Middle frontal gyrus (tissue), 1 donor: ENCODE results near the gene CMTM5.
"Not testable (repeated sequence)": the region's sequence is repeated elsewhere in the genome, so short reads cannot be mapped to it uniquely, and the experiment has no call there.

Experiments used
- DNase-seq: peaks from one replicate; pipeline ENCODE4 v3.0.0-alpha.2; 2015; ENCODE audit warnings: low spot score; ENCODE audit errors: extremely low spot score

The CMTM5 gene

DNA sequence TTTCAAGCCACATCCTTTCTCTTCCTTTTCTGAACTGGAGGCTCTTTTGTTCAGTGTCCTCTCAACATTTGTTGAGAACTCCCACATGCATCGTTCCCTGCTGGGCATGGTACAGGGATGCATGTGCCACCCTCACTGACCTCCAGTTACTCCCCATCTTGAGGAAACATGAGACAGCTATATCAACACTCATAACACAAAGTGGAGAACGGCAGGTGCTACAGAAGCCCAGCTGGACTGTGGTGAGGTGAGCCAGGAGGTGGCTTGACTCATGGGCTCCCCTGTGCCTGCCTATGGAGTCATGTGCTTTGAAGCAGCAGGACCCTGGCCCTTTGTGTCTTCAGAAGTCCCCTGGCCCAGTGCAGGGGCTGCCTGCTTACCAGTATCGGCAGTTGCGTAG is 21.5 kb downstream of the CMTM5 start:
- DNase-seq = no peak

DNA sequence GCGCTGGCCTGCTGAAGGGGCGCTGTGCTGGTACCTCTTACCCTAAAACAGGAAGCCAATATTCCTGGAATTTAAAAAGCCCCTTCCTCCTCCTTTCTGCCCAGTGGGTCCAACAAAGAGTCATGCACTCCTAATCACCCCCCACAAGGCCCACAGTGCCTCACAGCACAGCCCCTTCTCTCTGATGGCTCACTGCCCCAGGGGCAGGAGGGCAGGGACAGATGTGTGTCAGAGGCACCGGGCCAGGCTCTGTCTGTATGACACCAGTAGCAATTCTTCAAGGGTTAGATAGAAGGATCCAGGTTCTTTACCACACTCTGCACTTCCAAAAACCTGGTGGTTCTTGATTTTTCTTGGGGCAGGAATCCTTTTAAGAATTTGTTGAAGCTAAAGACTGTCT is 22.3 kb downstream of the CMTM5 start:
- DNase-seq = no peak

DNA sequence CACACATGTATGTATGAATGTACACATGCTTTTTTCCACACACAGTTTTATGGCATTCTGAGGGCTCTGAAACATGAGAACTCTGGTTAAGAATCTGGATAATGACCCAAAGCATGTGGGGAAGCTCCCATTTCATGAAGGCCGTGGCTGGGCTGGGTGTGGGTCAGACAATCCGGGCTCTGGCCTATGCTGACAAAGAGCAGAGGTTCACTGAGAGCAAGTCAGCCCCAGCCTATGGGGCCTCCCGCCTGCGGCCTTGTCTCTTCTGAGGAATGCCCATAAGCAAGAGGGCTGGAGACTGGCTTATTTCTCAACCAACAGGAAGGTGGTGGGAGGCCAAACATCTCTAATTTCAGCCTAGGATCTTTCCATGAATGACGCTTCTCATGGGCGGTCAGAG is 22.7 kb downstream of the CMTM5 start:
- DNase-seq = no peak

DNA sequence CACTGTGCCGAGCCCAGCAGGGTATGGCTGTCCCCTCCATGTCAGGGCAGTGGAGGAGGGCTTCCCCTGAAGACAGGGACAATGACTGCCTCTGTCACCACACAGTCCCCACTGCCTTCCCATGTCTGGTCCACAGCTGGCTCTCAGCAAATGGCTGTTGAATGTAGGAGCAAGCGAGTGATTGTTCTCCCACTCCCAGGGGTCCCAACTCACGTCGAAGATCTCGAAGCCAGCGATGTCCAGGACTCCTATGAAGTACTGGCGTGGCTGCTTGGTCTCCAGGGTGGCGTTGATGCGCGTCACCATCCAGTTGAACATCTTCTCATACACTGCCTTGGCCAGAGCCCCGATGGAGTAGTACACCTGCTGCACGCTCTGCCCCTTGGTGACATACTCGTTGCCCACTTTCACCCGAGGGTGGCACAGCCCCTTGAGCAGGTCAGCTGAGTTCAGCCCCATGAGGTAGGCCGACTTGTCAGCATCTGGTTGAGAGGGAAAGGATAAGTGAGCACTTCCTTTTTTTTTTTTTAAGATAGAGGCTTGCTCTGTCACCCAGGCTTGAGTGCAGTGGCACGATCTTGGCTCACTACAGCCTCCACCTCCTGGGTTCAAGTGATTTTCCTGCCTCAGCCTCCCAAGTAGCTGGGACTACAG is 23.8 kb downstream of the CMTM5 start:
- not testable (repeated sequence) for DNase-seq

DNA sequence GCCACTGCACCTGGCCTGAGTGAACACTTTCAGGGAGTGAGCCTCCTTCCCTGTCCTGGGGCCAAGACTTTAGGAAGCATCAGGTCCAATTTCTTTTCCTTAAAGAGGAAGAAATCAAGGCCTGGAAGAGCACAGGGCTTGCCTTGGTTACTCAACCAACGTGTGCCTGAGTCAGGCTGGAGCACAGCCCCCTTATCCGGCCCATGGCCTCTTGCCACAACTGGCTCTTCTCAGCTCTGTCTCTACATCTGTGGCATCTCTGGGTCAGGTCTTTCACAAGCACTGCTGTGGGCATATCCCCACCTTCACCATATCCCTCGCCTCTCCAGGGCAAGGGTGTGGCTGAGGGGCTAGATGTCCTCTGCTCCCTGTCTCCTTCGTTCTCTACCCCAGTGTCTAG is 24.4 kb downstream of the CMTM5 start:
- no peak for DNase-seq

DNA sequence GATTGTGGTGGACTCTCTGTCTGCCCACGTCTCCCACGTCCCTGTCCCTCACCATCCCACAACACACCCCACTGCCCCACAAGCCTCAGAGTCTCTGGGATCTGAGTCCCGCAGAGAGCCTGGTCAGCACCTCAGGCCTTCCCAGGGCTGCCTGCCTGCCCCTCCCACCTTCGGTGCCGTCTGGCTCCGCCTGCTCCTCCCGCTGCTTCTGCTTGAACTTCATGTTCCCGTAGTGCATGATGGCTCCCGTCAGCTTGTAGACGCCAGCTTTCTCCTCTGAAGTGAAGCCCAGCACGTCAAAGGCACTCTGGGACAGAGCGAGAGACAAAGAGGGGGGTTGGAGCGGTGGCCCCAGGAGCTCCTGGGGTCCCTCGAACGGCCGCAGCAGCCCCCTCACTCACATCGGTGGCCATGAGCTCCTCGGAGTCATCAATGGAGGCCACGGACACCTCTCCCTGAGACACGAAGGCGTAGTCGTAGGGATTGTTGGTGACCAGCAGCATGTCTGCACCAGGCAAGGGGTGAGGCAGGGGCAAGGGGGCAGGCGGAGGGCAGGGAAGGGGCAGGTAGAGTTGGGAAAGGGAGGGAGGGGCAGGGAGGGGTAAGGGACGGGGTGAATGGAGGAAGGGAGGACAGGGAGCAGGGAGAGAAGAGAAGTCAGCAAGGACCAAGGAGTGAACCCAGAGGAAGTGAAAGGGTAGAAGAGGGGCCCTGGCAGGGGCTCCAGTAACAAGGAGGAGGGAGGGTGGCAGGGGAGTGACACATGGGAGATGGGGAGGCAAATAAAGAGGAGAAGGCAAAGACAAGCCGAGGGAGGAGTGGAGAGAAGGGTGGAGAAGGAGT is 25.7 kb downstream of the CMTM5 start:
- no peak for DNase-seq

DNA sequence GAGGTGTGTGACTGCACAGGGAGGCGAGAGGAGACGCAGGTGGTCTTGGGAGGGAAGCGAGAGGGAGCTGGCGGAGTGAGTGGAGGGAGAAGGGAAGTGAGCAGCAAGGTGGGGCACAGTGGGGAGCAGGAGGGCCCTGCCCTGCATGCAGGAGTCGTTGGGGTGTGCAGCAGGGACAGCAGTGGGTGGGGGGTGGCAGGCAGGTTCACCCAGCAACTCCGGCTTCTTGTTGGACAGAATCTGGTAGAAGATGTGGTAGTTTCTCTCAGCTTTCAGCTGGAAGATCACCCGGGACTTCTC is 26.2 kb downstream of the CMTM5 start:
- DNase-seq = no peak

DNA sequence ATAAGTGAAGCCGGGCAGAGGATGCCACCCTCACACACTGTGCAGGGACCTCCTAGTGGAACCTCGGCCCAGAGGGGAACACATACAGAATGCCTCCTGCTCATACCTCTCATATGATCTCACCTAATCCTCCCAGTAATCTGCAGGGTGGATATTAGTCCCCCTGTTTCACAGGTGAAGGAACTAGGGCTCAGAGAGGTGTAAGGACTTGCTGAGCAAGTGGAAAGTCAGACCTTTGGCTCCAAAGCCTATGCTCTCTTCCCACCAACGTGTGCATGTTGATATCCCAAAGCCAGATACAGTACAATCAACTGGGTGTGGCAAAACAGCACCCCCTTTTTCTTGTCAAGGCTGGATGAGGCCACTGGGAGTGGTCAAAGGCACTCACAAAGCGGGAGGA is 27.1 kb downstream of the CMTM5 start:
- no peak for DNase-seq

DNA sequence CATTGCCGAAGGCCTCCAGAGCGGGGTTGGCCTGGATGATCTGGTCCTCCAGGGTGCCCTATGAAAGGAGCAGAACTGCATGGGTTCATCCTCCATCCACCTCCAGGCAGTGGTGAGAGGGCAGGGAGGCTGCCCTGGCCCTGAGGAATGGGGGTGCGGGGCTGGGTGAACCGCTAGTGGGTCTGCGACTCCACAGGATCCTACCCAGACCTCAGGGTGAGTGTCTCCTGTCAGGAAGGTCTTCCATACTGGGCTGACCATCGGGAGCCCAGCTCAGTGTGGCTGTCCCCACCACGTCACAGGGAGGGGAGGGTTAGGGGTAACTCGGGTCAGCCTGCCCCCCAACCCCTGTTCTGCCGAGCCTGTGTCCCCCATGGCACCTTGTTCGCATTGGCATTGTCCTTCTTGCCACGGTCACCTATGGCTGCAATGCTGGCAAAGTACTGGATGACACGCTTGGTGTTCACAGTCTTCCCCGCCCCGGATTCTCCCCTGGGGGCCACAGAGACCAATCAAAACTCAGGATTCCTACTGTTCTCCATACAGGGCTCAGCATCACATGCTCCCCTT is 27.6 kb downstream of the CMTM5 start:
- DNase-seq = no peak

DNA sequence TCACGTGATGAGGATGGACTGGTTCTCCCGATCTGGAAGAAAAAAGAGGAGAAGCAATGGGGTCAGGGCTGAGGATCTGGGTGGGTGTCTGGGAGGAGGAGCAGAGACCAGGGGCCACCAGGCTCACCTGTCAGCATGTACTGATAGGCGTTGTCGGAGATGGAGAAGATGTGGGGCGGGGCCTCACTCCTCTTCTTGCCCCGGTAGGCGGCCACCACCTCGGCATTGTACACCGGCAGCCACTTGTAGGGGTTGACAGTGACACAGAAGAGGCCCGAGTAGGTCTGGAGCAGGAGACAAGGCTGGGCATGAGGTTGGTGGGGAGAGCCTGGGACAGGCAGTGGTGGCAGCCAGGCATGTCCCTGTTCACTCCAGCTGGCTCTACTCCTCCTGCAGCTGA is 28.2 kb downstream of the CMTM5 start:
- no peak for DNase-seq

DNA sequence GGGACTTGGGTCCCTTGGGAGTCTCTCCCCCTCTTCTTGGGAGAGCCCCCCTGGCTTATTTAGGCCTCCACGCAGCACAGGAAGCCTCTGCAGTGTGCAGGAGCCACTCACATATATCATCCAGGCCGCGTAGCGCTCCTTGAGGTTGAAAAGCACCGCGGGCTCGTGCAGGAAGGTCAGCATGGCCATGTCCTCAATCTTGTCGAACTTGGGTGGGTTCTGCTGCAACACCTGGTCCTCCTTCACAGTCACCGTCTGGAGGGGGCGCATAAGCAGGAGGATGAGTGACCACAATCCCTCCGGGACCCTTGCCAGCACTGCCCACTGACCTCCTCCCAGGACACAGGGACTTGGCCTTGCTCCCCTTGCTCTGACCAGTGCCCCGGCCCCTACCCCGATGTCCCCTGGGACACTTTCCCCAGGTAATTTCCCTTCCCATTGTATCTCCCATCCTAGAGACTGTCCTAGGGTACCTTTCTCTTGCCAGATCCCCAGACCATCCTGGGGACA is 28.7 kb downstream of the CMTM5 start:
- no peak for DNase-seq

DNA sequence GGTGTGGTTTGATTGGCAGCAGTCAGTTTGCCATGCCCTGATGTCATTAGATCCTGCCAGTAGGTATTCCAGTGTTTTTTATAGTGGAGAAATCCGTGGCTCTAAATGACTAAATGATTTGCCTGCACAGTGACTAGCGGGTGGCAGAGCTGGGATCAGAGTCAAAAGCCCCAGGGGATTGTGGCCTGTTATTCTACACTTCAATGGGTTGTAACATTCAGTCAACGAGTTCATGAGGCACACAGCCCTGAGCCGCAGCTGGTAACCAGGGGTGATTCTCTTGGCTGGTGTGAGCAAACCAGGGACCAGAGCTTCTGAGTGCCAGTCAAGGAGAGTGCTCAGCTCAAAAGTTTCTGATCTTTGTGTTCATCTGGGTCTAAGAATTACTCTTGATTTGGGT is 29.4 kb downstream of the CMTM5 start:
- DNase-seq = no peak

DNA sequence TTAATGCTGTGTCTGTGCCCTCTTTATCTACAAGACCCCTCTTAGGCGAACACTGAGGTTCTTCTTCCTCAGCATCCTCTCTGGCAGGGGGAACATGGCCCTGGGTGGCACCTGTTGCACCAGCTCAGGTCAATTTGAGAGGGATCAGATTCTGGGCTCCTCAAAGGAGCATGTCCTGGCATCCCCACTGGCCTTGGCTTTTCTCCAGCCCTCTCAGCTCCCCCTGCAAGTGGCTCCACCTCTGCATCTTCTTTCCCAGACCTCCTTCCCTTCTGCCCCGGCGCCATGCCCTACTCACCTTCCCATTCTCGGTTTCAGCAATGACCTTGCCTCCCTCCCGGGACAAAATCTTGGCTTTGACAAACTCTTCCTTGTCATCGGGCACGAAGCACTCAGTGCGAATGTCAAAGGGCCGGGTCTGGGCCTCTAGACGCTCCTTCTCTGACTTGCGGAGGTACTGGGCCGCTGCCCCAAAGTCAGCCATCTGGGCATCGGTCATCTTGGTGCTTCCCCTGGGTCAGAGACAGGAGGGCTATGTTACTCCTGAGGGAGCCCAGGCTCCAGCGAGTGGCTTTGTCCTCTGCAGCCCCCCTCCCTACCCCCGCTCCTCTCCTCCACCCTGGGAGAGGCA is 30.0 kb downstream of the CMTM5 start:
- no peak for DNase-seq

DNA sequence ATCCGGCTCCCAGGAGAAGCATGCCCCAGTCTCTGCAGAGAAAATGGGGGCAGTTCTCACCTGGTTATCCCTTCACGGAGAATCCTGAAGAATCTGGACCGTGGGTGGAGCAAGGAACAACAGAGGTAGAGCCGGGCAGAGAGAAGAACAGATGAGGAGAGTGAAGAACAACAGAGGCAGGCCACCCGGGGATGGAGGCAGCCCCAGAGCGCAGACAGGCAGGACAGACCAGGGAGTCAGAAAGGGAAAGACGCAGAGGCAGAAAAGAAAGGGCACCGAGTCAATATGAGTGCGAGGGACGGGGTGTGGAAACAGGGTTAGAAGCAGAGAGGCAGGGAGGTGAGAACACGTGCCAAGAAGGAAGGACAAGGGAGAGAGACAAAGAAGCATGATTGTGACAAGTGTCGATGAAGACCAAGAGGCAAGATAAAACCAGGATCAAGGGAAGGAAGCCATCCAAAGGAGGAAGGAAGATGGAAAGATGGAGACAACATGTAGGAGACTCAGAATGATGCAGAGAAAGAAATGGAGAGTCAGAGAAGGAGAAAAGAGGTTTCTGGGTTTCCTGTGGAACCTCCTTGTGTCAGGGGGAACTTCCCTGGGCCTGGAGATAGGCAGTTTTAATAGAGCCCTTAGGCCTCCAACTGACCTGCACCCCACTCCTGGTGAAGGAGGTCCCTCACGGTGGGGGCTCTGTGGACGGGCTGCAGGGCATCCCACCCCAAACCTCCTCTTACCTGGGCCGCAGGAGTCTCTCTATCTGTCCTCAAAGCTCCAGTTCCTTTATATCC is 30.9 kb downstream of the CMTM5 start, which contains the start of gene MYH6:
MYH6 (minus strand) TSS at position 758 of the 791 bp plus-strand sequence. CDS start 1,050 bp downstream, outside the sequence.
- DNase-seq = no peak

DNA sequence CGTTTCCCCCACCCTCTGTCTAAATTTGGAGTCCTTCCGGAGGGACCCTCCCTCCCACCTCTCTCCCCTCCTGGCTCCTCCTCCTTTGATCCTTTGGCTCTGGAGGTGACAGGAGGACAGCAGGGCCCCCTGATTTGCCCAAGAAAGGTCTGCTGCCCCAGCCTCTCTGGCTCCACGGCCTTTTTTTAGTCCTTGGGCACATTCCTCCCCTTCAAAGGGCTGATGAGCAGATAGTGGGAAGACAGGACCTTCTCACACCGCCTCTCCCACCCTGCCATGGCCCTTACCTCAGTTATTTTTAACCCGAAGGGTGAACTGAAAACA is 31.4 kb downstream of the CMTM5 start:
- DNase-seq = no peak

DNA sequence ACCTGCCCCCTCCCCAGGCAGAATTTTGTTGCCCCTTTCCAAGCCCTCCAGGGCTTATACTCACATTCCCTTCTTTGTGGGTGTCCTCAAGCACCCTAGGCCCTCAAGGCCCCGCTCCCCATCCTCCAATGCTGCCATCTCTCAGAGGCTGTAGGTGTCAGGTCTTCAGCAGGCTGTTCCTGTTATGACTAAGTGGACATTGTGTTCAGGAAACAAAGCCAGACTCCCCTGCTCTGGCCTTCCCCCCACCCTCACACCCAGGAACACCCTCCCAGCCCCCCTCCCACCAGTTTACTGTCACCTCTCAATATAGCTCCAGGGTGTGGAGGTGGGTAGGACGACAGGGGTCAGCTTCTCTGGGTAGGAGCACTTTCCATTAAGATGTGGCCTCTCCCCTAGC is 32.6 kb downstream of the CMTM5 start:
- no peak for DNase-seq

DNA sequence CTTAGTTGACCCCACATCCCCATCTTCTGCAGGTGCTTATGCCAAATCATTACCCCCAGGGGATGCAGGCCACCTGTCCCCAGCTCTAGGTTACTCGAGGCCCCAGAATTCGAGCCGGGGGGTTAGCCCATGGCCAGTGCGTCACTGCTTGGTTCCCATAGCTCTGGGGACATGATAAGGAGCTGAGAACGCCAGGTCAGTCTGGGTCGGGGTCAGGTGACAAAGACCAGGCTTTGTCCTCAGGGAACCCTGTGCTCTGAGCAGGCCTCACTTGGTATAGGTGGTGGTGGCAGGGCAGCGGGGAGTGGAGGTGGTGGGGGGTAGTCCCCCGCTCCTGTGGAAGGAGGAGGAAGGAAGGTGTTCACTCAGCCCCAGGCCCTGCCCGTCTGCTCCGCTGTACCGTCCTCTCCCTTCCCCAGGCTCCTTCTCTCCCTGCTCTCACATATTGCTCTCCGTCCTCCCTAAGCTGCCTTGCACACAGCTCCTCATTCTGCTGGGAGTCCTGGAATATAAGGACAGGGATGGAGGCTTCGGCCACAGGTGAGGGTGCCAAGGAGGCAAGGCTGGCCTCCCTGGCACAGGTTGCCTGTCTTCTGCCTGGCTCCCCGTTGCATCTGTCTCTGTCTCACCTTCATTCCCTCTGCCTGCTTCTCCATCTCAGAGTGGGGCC is 33.3 kb downstream of the CMTM5 start:
- DNase-seq = no peak

DNA sequence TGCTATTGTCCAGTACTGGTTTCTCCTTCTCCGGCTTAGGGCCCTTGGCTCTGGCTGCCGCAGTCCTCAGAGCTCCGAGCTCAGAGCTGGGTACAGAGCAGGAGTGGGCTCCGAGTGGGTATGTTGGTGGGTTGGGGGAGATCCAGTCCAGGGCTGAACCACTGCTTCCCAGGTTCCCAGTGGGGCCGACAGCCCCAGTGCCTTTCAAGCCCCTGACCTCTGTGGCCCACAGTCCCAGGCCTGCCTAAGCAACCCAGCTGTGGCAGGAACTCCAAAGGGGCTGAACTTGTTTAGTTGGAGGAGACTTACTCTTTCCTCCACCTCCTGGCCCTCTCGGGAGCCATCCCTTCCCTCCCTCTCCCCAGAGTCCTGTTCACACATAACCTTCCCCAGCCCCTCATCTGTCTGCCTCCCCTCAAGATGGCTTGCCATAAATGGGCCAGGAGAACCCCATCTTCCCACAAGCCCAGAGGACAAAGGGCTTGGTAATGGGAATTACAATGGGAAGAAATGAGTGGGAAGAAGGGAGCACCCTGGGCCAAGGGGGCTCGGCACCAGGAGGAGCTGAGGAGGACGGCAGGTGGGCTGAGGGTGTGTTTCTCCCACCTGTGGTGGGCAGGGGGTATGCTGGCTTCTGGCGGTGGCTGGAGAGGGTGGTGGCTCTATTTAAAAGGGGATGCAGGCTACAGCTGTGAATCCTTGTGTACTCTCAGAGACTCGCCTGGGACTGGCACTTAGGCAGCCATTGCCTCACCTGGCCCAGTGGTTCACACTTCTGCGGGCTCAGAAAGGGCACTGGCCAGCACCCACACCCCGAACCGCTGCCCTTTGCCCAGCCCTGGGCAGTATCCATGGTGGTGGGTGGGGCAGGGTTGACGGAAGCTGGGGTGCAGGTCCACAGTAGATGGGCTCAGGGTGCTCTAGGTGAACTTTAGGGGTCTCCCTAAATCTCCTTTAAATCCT is 35.0 kb downstream of the CMTM5 start:
- DNase-seq = no peak

DNA sequence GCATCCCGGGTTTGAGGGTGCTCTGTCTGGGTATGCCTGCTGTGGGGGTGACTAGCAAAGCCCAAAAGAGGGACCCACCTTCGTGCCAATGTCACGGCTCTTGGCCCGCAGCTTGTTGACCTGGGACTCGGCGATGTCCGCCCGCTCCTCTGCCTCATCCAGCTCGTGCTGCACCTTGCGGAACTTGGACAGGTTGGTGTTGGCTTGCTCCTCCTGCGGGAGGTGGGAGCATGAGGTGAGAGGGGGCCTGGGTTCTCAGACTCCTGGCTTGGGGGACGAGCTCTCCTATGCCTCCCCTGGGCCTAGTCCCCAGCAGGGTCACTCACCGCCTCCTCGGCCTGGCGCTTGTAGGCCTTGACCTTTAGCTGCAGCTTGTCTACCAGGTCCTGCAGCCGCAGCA is 36.8 kb downstream of the CMTM5 start:
- no peak for DNase-seq

DNA sequence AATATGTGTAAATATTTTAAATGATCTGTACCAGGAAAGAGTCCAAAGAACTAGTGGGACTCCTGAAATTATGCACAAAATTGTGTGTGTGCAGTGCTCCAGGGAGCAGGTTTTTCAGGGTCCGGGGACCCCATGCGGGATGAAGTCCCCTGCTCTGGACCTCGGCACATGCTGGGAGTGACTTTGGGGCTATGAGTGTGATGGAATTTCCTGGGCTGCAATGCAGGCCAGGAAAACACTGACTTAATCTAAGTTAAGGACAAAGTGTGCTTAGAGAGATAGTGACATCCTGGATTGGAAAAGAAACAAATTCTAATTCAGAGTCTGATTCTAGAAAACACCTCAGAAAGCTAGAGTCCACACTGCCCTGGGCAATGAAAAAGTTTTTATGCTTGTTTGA is 37.4 kb downstream of the CMTM5 start:
- DNase-seq = no peak
